Ishikawa (cell line): ENCODE measurements around the gene DNAJC11.

Experiments used
- CEBPB ChIP-seq: IDR thresholded peaks from 2 replicates; pipeline ENCODE4 v1.6.1; 2012
- CREB1 ChIP-seq: IDR thresholded peaks from 2 replicates; pipeline ENCODE4 v1.6.1; 2012; ENCODE audit warnings: low read depth
- EGR1 ChIP-seq: IDR thresholded peaks from 2 replicates; pipeline ENCODE4 v1.6.1; 2012
- EP300 ChIP-seq: IDR thresholded peaks from 2 replicates; pipeline ENCODE4 v1.6.1; 2012; ENCODE audit warnings: borderline replicate concordance
- FOXM1 ChIP-seq: IDR thresholded peaks from 2 replicates; pipeline ENCODE4 v1.6.1; 2012; ENCODE audit warnings: low read depth, borderline replicate concordance
- MAX ChIP-seq: IDR thresholded peaks from 2 replicates; pipeline ENCODE4 v1.6.1; 2012
- NFIC ChIP-seq: IDR thresholded peaks from 2 replicates; pipeline ENCODE4 v1.6.1; 2012
- RAD21 ChIP-seq: IDR thresholded peaks from 2 replicates; pipeline ENCODE4 v1.6.1; 2012; ENCODE audit warnings: low read depth
- TAF1 ChIP-seq: IDR thresholded peaks from 2 replicates; pipeline ENCODE4 v1.6.1; 2012; ENCODE audit warnings: low read depth, mild to moderate bottlenecking
- TCF12 ChIP-seq: IDR thresholded peaks from 2 replicates; pipeline ENCODE4 v1.6.1; 2012; ENCODE audit warnings: low read depth
- USF1 ChIP-seq: IDR thresholded peaks from 2 replicates; pipeline ENCODE4 v1.6.1; 2012
- YY1 ChIP-seq: IDR thresholded peaks from 2 replicates; pipeline ENCODE4 v1.6.1; 2012; ENCODE audit warnings: low read depth
- ZBTB7A ChIP-seq: IDR thresholded peaks from 2 replicates; pipeline ENCODE4 v1.6.1; 2012; ENCODE audit warnings: low read depth

The DNAJC11 gene

GRCh38 chr1:6585841-6586240 is 115.8 kb downstream of the DNAJC11 start:
- TF ChIP-seq EP300 (no peak), CREB1 (no peak), ZBTB7A (no peak), CEBPB (no peak), EGR1 (no peak), TAF1 (no peak), NFIC (no peak), MAX (no peak), FOXM1 (no peak), RAD21 (no peak), YY1 (no peak), TCF12 (no peak), USF1 (no peak)

GRCh38 chr1:6585081-6585722 is 116.4 kb downstream of the DNAJC11 start:
- TF ChIP-seq EGR1 (no peak), CEBPB (no peak), NFIC (no peak), RAD21 (no peak)
